GM15510 (cell line): Measurements from ENCODE around the gene PKHD1.

ENCODE experiments used
- POLR2A ChIP-seq: IDR thresholded peaks from 3 replicates; pipeline ENCODE4 v1.6.1; 2011; ENCODE audit warnings: borderline replicate concordance; ENCODE audit not compliant: insufficient read length; ENCODE audit errors: extremely low read depth

Gene PKHD1

DNA sequence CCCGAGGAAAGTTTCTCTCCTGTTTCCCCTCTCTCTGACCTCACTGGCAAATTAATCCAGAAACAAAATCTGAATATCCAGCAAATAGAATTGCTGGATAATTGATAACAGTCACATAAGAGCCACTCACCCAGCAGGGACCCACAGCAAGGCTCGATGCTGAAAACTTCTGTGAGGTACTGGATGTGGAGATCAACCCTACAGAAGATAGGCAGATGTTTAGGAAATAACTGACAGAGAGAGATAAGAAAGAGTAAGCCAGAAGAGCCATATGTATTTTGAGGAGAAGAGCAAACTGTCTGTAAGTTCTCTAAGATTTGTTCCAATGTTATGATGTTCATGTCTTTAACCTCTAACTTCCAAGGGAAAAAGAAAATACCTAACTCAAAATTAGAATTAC, 59.7 kb downstream of the PKHD1 start:
- no peak for TF ChIP-seq POLR2A

DNA sequence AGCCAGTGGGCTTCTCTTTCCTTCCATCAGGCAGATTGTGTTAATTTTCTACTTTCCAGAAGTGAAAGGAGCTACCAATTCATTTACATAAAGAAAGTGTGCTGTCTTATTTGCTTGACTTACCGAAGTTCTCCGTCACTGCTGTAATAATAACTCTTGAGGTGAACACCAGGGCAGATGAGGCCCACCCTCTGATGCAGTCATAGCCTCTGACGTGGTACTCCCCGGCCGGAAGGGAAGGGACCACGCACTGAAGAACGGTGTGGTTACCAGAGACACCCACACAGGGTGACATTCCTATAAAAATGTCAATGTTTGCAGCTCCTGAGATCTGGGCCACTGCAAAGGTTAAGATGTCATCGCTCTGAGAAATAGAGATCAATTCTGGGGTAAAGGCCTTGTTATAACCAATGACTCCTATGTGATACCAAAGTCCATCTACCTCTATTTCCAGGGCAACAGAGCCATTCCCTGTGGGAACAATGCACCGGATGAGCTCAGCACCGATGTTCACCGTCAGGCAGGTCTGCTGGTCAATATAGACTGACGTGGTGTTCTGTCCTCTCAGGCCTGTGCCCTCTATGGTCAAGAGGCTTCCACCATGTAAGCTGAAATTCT, 62.9 kb downstream of the PKHD1 start:
- TF ChIP-seq POLR2A = no peak

DNA sequence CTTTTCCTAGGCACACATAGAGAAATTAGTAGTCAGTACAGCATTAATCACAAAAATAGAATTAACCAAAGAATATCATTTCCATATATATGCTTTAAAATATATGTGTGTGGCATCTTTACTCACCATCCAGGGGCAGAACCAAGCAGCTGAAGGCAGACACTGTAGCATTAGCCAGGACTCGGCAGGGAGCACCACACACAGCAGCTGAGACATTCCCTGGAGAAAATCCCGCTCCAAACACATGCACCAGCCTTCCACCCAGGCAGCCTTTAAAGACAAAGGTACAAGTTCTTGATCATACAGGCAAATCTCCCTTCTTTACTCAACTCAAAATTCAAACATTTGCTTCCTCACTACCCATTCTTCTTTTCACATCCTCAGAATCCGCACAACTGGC, 64.7 kb downstream of the PKHD1 start:
- TF ChIP-seq POLR2A = no peak

DNA sequence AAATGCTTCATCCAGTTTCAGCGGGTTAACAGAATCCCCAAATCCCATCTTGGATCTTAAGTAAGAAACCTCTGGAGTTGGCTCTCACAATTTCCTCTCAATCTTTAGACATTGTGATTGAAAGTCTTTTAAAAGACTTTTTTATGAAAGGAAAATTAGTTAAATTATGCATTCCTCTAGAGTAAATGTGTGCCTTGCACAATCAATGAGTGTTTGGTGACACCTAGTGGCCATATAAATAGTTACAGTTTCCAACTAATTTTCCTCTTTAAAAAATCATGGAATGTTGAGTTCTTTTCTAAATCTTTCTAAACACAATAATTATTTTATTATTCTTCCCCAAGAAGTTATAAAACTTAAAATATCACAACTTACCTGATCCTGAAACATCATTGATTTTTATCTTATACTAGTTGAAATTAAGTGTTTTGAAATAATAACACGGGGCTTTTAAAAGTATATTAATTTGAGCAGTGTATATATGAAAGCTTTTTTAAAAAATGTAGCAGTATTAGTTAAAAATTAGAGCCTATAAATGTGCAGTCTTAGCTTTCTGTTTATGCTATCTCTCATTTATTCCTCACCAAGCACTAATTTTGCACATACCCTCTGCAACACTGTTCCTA, 66.4 kb downstream of the PKHD1 start:
- TF ChIP-seq POLR2A = no peak

DNA sequence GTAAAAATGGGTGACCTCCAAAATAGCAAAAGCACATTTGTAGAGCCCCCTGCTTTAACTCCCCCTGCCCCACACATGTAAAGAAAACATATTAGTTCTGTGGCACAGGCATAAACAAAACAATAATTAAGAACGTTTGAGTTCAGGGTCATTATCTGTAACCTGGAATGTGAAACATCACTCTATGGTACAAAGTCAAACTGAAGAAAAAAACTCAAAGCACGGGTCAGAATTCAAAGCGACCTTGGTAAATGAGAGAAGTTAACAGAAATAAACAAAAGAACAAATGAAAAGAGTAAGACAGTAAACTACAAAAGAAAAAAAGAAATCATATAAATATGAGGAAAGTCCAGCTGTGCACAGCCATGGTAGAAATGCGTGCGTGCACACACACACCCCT, 67.5 kb downstream of the PKHD1 start:
- TF ChIP-seq POLR2A = no peak

DNA sequence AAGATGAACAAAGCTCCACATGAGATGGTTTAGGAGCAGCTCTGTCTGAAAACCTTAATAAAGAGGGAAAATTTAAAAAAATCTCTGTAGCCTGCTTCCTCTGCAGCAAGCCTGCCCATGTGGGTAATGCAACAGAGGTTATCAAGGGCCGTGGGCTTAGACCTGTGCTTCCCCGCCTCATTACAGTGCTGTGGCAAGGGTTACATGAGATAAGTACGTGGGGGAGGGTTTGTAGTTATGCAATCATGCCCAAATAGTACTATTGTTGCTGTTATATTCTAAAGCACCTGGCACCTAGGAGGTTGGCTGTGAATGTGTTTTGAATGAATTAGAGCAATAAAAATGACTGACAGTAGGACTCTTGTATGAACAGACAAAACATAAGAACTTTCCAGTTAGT, 68.3 kb downstream of the PKHD1 start:
- no peak for TF ChIP-seq POLR2A

DNA sequence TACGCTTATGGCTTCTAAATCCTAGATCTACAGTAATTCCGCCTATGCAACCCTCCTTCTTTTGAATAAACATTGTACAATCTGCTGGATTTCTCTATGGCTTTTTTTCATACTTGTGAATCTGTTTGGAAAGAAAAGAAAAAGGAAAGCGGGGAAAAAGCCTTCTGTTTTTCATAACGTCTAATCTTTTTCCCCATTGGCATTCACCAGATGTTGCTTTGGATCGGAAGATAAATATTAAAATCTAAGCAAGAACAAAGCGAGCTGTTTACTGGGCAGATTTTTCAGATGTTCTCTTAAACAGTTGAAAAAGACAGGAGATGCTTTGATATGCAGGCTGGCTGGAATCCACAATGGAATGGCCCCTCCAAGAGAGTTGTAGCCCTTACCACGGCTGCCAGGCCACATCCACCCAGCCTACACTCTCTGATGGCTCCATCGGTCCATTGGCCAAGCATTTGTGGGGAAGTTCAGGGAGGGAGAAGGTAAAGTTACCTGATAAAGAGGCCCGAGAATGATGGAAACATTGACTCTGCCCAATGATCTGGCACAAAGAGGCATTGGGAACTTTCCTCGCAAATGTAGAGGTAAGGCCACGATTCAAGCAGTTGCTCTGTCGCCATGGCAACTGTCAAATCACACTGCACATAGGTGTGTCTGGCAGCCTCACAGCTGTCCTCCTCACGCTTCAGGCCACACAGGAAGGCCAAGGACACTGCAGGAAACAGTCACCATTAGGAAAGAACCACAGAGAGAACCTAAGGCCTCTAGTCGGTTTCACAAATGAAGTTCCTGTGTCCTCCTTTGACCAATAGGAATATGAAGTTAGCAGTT, 70.3 kb downstream of the PKHD1 start:
- TF ChIP-seq POLR2A = no peak

DNA sequence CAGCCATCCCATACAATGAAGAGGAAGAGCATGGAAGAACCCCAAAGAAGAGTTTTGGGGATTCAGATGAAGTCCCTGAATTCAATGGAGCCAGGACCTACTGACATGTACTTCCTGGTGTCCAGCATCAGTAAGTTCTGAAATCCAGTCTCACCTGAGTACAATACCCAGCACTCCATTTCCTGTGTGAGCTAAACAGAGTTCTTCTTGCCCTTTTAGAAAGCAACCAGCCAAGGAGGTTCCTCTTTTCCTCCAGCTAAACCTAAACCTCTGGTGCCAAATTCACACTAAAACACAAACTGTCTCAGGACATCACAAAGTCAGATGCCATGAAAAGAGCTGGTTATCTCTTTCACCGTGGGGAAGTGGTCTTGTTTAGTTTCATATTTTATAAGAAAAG, 71.5 kb downstream of the PKHD1 start:
- no peak for TF ChIP-seq POLR2A

DNA sequence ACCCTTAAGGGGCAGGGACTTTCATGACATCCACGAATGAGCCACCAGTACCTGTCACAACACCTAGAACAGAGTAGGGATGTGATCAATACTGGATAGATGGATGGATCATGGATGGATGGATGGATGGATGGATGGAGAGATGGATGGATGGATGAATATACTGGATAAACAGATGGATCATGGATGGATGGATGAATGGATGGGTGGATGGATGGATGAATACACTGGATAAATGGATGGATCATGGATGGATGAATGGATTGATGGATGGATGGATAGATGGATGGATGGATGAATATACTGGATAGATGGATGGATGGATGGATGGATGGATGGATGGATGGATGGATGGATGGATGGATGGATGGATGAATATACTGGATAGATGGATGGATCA, 73.0 kb downstream of the PKHD1 start:
- no peak for TF ChIP-seq POLR2A

DNA sequence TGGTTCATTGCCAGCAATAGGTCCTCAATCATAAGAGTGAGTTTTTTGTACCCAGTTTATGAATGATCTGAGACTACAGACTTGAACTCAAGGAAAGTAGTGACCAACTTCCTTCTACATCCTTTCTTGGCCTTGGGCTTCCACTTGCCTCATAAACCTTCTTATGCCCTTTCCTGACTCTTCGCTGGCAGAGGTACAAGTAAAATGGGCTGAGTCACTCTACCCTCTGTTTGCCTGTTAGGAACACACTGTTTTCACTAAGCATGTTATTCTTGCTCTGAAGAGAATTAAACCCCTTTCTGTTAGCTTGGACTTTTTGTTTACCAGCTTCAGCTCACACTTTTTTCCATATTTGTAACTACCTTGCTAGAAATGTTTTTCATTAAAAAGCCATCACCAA, 74.4 kb downstream of the PKHD1 start:
- no peak for TF ChIP-seq POLR2A

DNA sequence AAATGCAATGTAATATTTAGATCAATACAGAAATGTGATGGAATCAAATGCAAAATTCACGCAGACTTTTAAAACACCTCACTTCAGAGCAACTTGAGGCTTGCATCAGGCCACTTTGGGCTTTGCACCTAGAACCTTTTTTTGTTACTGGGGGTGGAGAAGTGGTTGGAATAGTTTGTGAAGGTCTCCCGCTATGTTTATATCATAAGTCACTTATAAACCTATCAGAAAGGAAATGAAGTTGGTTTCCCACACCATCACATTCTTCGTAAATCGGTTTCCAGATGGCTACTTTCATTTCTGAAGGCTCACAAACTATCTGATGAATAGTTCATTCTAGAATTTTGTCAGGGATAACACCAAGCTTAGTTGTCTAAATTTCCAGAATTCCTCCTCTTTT, 74.8 kb downstream of the PKHD1 start:
- TF ChIP-seq POLR2A = no peak

DNA sequence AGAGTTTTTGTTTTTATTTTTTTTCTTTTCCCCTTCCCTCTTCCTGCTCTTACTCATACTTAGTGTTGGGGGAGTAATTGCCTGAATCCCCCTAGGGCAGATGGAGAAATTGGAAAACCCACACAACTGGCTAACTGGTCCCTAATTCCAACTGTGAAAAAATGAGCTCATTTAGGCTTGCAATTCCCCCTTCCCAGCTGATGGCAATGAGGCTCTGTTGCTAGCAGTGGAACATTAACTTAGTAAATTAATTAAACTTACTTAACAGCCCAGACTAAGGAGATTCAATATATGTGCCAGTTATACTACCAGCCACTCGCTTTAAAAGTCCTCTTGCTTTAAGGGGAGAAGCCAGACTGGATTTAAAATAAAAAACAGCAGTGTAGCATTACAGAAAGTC, 76.6 kb downstream of the PKHD1 start:
- no peak for TF ChIP-seq POLR2A

DNA sequence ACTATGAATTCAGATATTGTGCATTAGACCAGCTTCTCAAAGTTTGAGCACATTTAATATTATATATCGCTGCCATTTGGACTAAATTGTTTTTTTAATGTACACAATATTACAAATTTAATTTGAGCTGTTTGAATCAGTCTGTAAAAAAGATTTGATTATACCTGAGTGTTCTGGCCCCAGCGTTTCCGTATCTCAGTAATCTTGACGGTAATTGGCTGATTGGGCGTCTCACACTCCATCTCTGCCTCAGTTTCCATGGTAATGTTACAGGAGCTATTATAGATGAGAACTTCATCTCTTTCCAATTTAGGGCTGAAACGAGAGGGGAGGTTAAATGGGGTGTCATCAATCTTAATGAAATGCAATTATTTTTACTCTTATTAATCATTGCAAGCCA, 77.3 kb downstream of the PKHD1 start:
- TF ChIP-seq POLR2A = no peak

DNA sequence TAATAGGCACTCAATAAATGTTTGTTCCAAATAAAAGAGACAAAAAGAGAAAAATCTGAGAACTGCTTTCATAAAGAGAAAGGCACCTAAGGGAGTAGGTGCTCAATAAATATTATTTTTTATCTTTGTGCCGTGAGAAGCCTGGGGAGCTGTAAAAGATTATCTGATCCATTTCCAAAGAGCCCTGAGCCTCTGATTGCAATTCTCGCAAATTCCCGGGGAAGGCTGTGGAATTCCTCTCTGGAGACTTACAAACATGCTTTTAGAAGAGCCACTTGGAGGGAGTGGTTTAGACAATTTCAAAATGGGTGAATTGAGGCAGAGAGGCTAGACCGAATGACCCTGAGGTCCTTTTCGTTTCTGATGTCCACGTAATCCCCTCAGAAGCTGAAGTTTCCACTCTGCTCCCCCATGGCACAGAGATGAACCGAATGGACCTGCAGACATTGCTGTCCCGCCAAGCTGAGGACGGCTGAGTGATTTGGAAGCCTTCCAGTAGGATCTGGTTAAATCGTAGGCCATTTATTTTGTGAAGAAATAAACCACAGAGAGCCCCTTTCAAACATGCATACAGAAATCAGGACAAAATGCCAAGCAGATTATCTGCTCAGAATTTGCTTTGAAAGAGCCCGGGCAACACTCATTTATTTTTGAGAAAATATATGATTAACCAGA, 77.8 kb downstream of the PKHD1 start:
- TF ChIP-seq POLR2A = no peak

DNA sequence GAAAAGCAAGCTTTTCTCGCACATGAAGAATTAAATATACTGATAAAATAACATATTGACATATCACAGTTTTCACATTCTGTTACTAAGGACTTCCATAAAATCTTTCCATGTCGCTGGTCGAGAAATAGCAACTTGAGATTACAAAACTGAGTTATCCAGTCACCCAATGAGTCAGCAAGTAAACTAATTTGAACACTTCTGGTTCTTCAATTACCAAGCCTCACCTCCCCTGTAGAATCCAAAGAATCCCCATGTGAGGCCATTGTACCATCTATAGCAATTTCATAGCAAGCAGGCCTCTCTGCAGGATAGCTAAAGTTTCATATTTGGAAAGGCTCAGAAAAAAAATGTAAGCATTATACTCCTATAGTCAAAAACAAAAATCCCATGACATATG, 87.3 kb downstream of the PKHD1 start:
- no peak for TF ChIP-seq POLR2A

DNA sequence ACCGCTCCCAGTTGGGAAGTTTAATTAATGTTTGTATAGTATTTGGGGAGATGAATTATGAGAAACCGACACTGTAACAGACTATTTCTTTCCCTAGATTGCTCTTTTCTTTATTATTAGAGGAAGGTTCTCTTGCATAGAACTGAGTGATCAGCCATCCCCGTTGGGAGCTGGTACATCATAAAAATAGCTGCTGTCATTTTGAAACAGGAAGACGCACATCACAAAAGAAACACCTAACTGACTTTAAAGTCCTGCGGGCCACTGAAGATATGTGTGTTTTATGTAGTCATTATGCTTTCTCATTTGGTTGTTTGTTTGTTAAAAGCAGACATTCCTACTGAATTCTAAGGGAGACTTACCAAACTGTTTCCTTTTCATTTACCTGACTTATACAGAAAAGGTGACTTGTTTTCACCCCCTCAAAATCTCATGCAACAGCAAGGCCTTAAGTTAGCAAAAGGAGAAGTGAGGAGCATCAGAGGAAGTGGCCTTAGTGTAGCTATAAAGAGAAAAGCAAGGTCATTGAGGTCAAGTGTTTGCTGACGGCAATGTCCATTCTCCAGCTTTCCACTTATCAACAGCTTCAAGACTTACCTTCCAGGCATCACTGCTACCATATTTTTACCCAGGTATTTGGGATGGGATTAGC, 91.0 kb downstream of the PKHD1 start:
- TF ChIP-seq POLR2A = no peak

DNA sequence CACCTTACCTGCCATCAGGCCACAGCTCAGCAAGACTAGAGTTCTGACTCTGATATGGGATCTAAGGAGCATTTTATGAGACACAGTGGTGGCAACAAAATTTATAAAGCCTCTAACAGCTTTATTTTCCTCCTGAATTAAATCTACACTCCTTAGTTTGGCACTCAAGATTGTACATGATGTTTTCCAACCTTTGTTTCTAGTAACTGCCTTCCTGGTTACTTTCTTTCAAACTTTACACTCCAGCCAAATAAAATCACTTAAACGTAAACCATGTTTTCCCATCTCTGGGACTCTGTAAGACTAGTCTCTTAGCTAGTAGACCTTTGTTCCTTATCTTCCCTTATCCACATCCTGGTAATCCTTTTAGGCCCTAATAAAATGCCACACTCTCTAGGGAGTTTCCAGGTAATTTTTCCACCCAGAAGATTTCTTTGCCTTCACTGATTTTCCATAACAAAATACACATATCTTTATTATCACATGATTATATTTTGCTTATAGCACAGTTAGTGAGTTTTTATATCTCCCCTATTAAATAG, 92.1 kb downstream of the PKHD1 start:
- TF ChIP-seq POLR2A = no peak
